Measurements from ENCODE around the gene ANKH.

GRCh38 chr5:14831006-14831338, 40.6 kb downstream of the ANKH start:
- no peak for TF ChIP-seq GATA2 (IDR thresholded peaks at IDR 0.05; ENCODE audit: low read depth, low read length)
- TF ChIP-seq GATA3 (IDR thresholded peaks at IDR 0.05; ENCODE audit: low read depth, low read length), result no peak
